GM19099 (cell line): ENCODE data around the gene FBLIM1.
"Not testable (repeated sequence)": the region's sequence is repeated elsewhere in the genome, so short reads cannot be mapped to it uniquely, and the experiment has no call there.

Source experiments
- POLR2A ChIP-seq: IDR thresholded peaks from 3 replicates; pipeline ENCODE4 v1.6.1; 2011; ENCODE audit warnings: low read depth; ENCODE audit not compliant: insufficient read length; ENCODE audit errors: extremely low read depth

FBLIM1 gene

DNA sequence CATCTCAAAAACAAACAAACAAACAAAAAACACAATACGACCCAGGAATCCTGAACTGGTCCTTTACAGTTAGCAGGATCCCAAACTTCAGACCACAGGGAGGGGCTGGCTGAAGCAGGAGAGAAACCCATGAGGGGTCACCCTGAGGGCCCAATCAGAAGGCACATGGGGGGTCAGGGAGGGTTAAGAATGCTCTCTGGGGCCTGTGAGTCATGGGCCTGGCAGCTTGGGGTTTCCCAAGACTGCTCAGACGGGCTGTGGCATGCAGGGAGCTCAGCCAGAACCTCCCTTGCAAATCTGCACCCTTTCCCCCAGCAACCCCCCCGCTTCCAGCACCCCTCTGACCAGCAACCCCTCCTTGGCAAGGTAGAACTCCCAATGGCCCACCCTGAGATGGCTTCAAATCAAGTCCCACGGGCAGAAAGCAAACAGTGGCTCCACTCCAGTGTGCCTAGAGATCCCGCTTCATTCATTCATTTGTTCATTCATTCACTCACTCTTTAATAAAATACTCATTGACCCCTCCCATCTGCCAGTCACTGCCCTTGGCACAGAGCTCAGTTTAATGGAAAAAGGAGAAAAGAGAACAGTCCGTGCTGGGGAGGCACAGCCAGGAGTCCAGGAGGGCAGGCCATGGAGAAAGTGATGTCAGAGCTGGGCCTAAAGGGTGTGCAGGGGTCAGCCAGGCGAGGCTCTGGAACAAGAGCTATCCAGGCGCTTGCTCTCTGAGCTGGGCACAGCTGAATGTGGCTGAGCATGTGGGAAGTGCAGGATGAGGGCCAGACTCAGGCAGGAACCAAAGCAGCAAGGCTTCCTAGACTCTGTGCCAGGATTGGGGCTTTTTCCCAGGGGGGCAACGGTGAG, 40.6 kb downstream of the FBLIM1 start:
- TF ChIP-seq POLR2A: no peak

- TF ChIP-seq POLR2A: no peak
These were observed 41.6 kb downstream of the FBLIM1 start for GRCh38 chr1:15799928-15800835.

DNA sequence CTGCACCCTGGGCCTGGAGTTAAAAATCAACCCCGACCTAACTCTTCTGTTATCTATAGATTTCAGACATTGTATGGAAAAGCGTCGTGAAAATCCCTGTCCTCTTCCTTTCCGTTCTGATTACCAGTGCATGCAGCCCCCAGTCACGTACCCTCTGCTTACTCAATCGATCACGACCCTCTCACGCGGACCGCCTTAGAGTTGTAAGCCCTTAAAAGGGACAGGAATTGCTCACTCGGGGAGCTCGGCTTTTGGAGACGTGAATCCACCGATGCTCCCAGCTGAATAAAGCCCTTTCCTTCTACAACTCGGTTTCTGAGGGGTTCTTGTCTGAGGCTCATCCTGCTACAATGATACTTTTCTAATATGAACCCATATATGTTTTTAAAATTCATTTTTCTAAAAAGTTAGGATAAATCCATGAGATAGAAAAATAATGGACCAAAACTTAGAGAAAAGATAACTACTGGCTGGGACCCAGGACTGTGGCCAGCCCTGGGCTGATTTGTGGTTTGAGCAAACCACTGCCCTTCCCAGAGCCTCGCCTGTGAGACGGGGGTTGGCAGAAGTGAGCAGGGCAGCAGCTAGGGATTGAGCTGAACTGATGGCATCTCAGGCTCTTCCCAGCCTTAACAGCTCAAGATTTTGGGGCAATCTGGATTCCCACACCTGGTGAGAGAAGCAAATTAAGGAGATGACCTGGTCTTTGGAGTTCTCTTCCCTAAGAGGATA, 43.8 kb downstream of the FBLIM1 start:
- TF ChIP-seq POLR2A: no peak

- TF ChIP-seq POLR2A: no peak
These were observed 44.8 kb downstream of the FBLIM1 start for GRCh38 chr1:15803380-15803779.

GRCh38 chr1:15804060-15804459, 45.5 kb downstream of the FBLIM1 start:
- TF ChIP-seq POLR2A: no peak

- TF ChIP-seq POLR2A: no peak
These were observed 48.5 kb downstream of the FBLIM1 start for GRCh38 chr1:15807121-15807520.

- TF ChIP-seq POLR2A: not testable (repeated sequence)
These were observed 49.0 kb downstream of the FBLIM1 start, which contains the start of gene UQCRHL for GRCh38 chr1:15807549-15807948. Gene UQCRHL (minus strand): TSS chr1:15807649. CDS start chr1:15807649, 0 bp downstream.

- no peak for TF ChIP-seq POLR2A
These were observed 50.4 kb downstream of the FBLIM1 start for GRCh38 chr1:15808955-15809354.

GRCh38 chr1:15810073-15810472, 51.5 kb downstream of the FBLIM1 start:
- no peak for TF ChIP-seq POLR2A

DNA sequence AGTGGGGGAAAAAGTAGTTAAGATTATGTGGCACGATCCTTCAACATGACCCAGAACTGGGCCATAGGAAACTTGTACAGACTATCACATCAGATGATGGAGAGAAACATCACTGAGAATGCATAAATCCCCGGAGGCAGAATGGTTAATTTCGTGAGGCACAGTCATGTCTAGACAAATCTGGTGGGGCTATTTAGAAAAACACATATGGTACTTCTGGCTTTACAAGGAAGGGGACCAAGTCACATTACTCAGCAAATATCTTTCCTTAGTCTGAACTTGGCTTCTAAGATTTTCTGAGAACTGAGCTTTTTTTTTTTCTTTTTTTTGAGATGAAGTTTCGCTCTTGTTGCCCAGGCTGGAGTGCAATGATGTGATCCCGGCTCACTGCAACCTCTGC, 58.1 kb downstream of the FBLIM1 start:
- no peak for TF ChIP-seq POLR2A

- no peak for TF ChIP-seq POLR2A
These were observed 61.9 kb downstream of the FBLIM1 start for GRCh38 chr1:15820478-15820877.

DNA sequence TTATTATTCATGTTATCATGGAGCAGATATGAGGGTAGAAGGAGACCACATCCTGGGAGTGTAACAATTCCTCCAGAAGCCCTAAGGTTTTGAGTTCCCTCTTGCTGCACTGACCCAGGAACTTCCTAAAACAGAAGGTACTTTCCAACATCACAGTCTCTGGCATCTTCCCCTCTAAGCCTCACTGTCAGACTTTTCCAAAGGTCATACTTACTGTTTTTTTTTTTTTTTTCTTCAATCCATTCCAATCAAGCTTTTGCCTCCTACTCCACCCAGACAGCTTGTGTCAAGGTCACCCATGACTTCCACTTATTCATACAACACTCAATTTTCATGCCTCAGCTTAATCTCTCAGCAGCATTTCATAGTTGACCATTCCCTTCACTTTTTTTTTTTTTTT, 67.2 kb downstream of the FBLIM1 start:
- no peak for TF ChIP-seq POLR2A

DNA sequence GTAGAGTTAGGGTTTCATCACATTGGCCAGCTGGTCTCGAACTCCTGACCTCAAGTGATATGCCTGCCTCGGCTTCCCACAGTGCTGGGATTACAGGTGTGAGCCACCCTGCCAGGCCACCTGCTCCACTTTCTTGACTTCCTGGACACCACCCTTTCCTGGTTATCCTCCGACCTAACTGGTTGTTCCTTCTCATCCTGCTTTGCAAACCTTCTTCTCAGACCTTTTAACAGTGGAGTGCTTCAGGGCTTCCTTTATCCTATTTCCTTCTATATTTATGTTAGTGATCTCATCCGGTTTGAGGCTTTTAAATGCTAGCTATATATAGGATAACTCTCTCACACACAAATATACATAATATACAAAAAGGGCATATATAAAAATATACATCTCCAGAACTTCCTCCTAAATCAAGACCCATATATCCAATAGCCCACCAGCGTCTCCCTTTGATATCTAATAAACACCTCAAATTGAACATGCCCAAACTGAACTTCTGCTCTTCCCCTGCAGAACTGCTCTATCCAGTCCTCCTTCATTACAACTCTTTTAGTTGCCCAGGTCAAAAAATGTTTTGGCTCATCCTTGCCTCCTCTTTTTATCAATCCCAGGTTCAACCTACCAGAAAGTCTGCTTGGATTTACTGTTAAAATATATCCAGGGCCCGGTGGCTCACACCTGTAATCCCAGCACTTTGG, 68.4 kb downstream of the FBLIM1 start:
- TF ChIP-seq POLR2A: no peak

DNA sequence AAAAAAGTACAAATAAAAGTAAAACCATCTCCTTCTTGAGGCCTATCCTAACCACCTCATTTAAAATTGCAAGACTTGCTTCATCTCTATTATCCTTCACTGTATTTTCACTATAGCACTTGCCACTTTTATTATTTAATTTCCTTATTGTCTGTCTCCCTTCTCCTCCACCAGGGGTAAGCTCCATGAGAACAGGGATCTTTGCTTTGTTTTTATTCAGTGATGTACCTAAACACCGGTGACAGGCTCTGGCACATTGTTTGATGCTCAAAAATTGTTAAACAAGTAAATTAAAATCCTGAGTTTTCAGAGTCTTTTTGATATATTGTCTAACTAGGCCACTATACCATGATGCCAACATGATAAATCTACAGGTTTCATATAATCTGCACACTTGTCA, 71.7 kb downstream of the FBLIM1 start:
- TF ChIP-seq POLR2A: no peak
